ENCODE results near the gene ADH7.

Gene ADH7

DNA sequence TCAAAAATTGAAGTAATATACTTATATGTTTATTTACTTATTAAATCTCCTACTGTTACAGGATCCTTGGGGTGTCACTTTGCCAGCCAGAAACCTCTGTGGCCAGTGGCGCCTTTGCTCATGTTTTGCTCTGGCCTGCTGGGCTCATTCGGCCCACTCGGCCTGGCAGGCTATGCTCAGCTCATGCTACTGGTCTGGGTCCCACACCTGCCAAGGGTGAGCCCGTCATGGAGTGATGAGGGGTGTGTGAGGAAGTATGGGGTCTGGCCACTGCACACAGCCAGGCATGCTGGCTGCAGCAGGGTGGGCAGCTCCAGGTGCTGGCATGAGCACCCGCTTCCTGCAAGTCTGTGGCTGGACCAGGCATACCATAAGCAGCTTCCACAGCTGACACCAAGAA, 25.1 kb downstream of the ADH7 start:
- TF ChIP-seq, protein P1, sequence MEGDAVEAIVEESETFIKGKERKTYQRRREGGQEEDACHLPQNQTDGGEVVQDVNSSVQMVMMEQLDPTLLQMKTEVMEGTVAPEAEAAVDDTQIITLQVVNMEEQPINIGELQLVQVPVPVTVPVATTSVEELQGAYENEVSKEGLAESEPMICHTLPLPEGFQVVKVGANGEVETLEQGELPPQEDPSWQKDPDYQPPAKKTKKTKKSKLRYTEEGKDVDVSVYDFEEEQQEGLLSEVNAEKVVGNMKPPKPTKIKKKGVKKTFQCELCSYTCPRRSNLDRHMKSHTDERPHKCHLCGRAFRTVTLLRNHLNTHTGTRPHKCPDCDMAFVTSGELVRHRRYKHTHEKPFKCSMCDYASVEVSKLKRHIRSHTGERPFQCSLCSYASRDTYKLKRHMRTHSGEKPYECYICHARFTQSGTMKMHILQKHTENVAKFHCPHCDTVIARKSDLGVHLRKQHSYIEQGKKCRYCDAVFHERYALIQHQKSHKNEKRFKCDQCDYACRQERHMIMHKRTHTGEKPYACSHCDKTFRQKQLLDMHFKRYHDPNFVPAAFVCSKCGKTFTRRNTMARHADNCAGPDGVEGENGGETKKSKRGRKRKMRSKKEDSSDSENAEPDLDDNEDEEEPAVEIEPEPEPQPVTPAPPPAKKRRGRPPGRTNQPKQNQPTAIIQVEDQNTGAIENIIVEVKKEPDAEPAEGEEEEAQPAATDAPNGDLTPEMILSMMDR (IDR thresholded peaks at IDR 0.05; ENCODE audit: insufficient read depth, low read depth, low read length, missing control alignments): no peak
- no peak overlapping the region for H3K4me3 ChIP-seq (ENCODE audit: low read depth, low read length)
- no peak for DNase-seq (ENCODE audit: low read depth)

DNA sequence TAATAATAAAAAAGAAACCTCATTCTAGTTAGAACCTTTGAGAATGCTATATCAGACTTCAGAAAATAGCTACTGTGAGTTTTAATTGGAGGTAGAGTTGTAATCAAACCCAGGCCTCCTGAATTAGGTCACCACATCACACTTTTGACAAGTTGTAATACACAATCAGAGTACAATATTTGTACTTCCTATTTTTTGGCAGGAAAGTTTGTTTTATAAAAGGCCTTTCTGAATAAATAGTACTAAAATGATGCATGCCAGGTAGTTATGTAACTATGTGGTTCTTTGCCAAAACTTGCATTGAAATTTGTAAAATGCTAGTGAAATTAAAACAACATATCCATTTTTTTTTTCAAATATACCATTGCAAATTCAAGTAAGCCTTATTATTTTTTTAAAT, 26.8 kb downstream of the ADH7 start:
- no peak overlapping the region for H3K4me3 ChIP-seq (ENCODE audit: low read depth, low read length)
- no peak for DNase-seq (ENCODE audit: low read depth)
- TF ChIP-seq, protein P1 (IDR thresholded peaks at IDR 0.05; ENCODE audit: insufficient read depth, low read depth, low read length, missing control alignments): no peak

DNA sequence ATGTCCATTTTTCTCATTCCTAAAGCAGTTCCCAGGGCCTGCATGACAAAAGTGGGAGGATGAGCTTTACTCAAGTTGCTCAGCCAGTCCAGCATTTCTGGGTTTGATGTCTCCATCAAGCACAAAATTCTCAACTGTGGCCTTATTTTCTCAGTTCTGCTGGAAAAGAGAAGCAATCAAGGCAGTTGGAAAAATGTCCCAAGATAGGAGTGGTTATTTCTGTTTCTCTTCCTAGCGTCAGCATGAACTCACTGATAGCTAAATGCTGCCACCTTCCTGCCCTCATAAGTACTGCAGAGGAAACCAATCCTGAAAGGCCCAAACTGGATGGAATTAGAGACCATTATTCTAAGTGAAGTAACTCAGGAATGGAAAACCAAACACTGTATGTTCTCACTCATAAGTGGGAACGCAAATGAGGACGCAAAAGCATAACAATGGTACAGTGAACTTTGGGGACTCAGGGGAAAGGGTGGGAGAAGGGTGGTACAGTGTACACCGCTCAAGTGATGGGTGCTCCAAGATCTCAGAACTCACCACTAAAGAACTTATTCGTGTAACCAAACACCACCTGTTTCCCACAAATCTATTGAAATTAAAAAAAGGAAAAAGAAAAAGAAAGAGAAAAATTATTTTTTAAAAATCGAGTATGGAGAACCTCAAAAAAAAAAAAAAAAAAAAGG, 29.6 kb downstream of the ADH7 start:
- H3K4me3 ChIP-seq (ENCODE audit: low read depth, low read length): no peak overlapping the region
- DNase-seq (ENCODE audit: low read depth): peak; percentile 63
- TF ChIP-seq, protein P1 (IDR thresholded peaks at IDR 0.05; ENCODE audit: insufficient read depth, low read depth, low read length, missing control alignments): peak; percentile 85

DNA sequence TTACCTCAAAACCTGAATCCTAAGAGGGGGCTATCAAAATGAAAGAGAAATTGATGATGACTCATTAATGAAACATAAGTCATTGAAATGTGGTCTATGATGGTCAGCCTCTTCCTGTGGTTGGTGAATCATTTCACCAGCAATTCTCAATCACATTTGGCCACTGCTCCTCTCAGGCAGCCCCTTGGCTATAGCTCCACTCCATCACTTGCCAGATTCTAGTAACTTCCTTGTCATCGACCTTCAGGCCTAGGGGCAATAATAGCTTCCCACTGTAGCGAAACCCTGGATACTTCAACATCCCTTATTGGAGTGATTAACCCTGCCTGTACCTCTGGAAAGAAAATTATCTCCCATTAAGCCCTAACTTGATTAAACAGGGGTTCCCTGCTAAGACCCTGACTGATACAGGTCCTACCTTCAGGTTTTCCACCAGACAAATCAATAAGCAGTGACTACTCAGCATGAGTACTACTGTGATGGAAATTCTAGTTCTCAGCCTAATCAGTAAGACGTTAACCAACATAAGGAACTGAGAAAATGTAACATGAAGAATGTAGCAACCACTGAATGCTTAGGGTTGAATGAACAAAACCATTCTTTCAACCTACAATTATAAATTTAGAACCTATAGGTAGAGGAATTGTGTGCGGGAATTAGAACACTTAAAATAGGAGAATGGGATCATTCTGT, 30.4 kb downstream of the ADH7 start:
- no peak overlapping the region for H3K4me3 ChIP-seq (ENCODE audit: low read depth, low read length)
- peak; percentile 84 for DNase-seq (ENCODE audit: low read depth)

DNA sequence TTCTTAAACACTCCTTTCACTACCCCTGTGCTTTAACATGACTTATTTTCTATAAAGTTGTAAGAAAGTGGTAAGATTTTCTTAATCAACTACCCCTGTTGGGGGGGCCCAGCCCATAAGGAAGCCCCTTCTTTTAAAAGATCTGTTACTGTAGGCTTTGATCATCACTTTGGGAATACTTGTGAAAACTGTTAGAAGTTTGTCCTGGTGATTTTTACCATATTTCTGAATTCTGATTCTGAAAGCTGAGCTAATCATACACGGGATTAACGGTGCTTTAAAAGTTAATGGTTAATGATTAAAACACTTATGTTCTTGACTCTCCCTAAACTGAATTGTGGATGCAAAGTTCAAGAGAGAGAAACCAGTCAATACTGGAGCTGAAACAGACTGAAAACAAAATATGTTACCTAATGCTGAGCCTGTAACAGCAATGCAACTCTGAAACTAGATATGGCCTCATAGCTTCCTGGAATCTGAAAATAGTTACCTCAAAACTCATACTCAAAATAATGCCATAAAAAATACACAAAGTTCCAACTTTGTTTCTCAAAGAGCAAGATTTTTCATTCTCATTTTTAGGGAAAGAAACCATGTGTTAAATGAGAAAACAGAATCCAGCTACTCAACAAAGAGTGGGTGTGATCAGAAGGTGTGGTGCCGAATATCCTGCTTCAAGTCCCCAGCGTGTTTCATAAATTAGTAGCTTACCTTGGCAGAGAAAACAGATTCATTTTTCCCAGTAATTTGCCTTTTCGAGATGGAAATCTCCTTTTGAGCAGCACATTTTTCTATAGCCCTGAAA, 31.6 kb downstream of the ADH7 start:
- TF ChIP-seq, protein P1 (IDR thresholded peaks at IDR 0.05; ENCODE audit: insufficient read depth, low read depth, low read length, missing control alignments): no peak

More for the DNA sequence above, 30.4 kb downstream of the ADH7 start:
- TF ChIP-seq, protein P1 (IDR thresholded peaks at IDR 0.05; ENCODE audit: insufficient read depth, low read depth, low read length, missing control alignments): no peak

DNA sequence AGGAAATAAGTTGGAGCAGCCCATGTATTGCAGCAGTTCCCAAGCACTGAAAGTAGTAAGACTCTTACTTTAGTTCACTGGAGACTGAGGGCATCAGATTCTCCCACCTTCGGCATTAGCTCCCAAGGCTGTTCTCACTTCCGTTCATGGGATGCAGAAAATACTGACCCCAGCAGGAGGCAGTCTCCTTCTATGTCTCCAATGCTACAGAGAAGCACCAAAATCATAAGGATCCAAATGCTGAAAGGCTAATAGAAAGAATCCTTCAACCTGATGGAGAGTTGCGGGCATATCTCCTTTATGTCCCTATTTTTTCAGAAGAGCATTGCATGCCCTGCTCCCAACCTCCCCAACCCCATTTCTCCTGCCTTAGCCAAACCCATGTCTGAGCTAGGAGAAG, 32.4 kb downstream of the ADH7 start:
- TF ChIP-seq, protein P1 (IDR thresholded peaks at IDR 0.05; ENCODE audit: insufficient read depth, low read depth, low read length, missing control alignments): no peak
- H3K4me3 ChIP-seq (ENCODE audit: low read depth, low read length): no peak overlapping the region
- no peak for DNase-seq (ENCODE audit: low read depth)

More for the DNA sequence above, 31.6 kb downstream of the ADH7 start:
- DNase-seq (ENCODE audit: low read depth): peak; percentile 41
- H3K4me3 ChIP-seq (ENCODE audit: low read depth, low read length): no peak overlapping the region

All from GM12865 (cell line).